GM12878 (cell line): ENCODE data around the gene CNTLN. TPM values are rescaled to one million over a fixed set of nuclear protein-coding genes. Genes with fewer than 3 reads are reported as not detected.

Experiments
- ATAC-seq: fragments of 200-7000 bp; cut with Tn5 transposase; 3 replicates; pipeline ENCODE4 v1.9.1; 2020; ENCODE audit warnings: mild to moderate bottlenecking, moderate library complexity
- BruUV-seq: library from RNA; stranded (reverse); fragments of 400-500 nt; replicated peaks from 2 replicates; lab custom pipeline; 2021; lab: Mats Ljungman, UMichigan
- CTCF ChIA-PET: fragments of 300-600 bp; sonication (Branson Sonifier 250); formaldehyde crosslinking; extraction: SDS; loops from one replicate; lab custom pipeline; 2021; ENCODE audit warnings: inconsistent platforms; lab: Yijun Ruan, JAX
- POLR2A ChIA-PET: fragments of 350-600 bp; formaldehyde crosslinking; extraction: SDS; loops from one replicate; lab custom pipeline; 2021; ENCODE audit warnings: inconsistent platforms; lab: Charles Lee
- RAD21 ChIA-PET: fragments of 300-600 bp; sonication (Branson Sonifier 250); formaldehyde crosslinking; loops from one replicate; lab custom pipeline; 2023; ENCODE audit warnings: antibody characterized with exemption; ENCODE audit not compliant: unreplicated experiment; lab: Charles Lee
- SMC1A ChIA-PET: fragments of 300-600 bp; sonication (Branson Sonifier 250); formaldehyde crosslinking; loops from one replicate; lab custom pipeline; 2023; ENCODE audit not compliant: unreplicated experiment, uncharacterized antibody; lab: Charles Lee
- DNase-seq: peaks from one replicate; pipeline ENCODE4 v3.0.0-alpha.2; 2011; ENCODE audit warnings: low read depth, low spot score
- FAIRE-seq: peaks from 3 replicates; lab custom pipeline; 2011; peaks lifted over from hg19 to GRCh38; lab: Jason Lieb, UNC
- H2AFZ ChIP-seq: 2 replicates; pipeline ENCODE4 v1.6.0; 2011; ENCODE audit warnings: low read depth, low read length, control low read depth; ENCODE audit not compliant: control insufficient read depth
- H3K27ac ChIP-seq: 2 replicates; pipeline ENCODE4 v1.5.1; 2011; ENCODE audit warnings: control low read depth; ENCODE audit not compliant: control insufficient read depth, insufficient read depth
- H3K27me3 ChIP-seq, 2 experiments: replicated peaks in 1 of 2; 2 replicates each; pipeline versions ENCODE4 v1.6.0 to v1.6.1; 2011; ENCODE audit warnings: low read length in 1 of 2; ENCODE audit not compliant: control insufficient read depth in 2 of 2, insufficient read depth in 2 of 2
- H3K36me3 ChIP-seq, 2 experiments: 2 replicates each; pipeline ENCODE4 v1.5.1; 2011; ENCODE audit warnings: low read length in 1 of 2; ENCODE audit not compliant: control insufficient read depth in 2 of 2, insufficient read depth in 2 of 2
- H3K4me1 ChIP-seq: 2 replicates; pipeline ENCODE4 v1.6.1; 2011; ENCODE audit warnings: mild to moderate bottlenecking, low read length, moderate library complexity, mixed read lengths; ENCODE audit not compliant: control insufficient read depth, insufficient read depth
- H3K4me2 ChIP-seq: 2 replicates; pipeline ENCODE4 v1.6.0; 2011; ENCODE audit warnings: control low read depth; ENCODE audit not compliant: control insufficient read depth, insufficient read depth
- H3K4me3 ChIP-seq: fragments of 200-600 bp; sonication (generic); 2 replicates; pipeline ENCODE4 v1.5.1; 2016
- H3K79me2 ChIP-seq: 2 replicates; pipeline ENCODE4 v1.6.0; 2011; ENCODE audit warnings: low read length; ENCODE audit not compliant: control insufficient read depth, insufficient read depth
- H3K9ac ChIP-seq: 2 replicates; pipeline ENCODE4 v1.8.0; 2011; ENCODE audit warnings: low read length, control low read depth, mixed read lengths; ENCODE audit not compliant: control insufficient read depth, insufficient read depth
- H3K9me3 ChIP-seq: replicated peaks from 3 replicates; pipeline ENCODE4 v1.5.1; 2011; ENCODE audit warnings: mild to moderate bottlenecking, low read length; ENCODE audit not compliant: control insufficient read depth, insufficient read depth
- H4K20me1 ChIP-seq: 2 replicates; pipeline ENCODE4 v1.6.0; 2011; ENCODE audit not compliant: control insufficient read depth, insufficient read depth
- BHLHE40 ChIP-seq, 2 experiments: fragments of 450-650 bp in 1 of 2; IDR thresholded peaks; 2 replicates each; pipeline ENCODE4 v1.6.1; 2011 to 2017; ENCODE audit warnings: low read depth in 2 of 2, borderline replicate concordance in 1 of 2, improper control_type of control experiment in 1 of 2, low read length in 1 of 2, mild to moderate bottlenecking in 1 of 2
- CHD1 ChIP-seq: IDR thresholded peaks from 2 replicates; pipeline ENCODE4 v1.6.1; 2012; ENCODE audit warnings: low read depth, low read length, improper control_type of control experiment
- NFYA ChIP-seq: IDR thresholded peaks from 2 replicates; pipeline ENCODE4 v1.6.1; 2011; ENCODE audit warnings: low read depth, mild to moderate bottlenecking, low read length, improper control_type of control experiment, borderline replicate concordance
- NR2F1 ChIP-seq: fragments of 450-650 bp; conservative IDR thresholded peaks from 2 replicates; pipeline ENCODE4 v1.6.1; 2017; ENCODE audit warnings: mild to moderate bottlenecking
- PAX5 ChIP-seq: IDR thresholded peaks from 2 replicates; pipeline ENCODE4 v1.6.1; 2011; ENCODE audit warnings: low read depth, low read length, borderline replicate concordance
- TARDBP ChIP-seq: IDR thresholded peaks from 2 replicates; pipeline ENCODE4 v1.6.1; 2016; ENCODE audit warnings: borderline replicate concordance
- ZNF207 ChIP-seq: fragments of 450-650 bp; IDR thresholded peaks from 2 replicates; pipeline ENCODE4 v1.6.1; 2014; ENCODE audit warnings: antibody characterized with exemption, mild to moderate bottlenecking, borderline replicate concordance
- ZSCAN29 ChIP-seq: fragments of 450-650 bp; IDR thresholded peaks from 2 replicates; pipeline ENCODE4 v1.6.1; 2017; ENCODE audit warnings: mild to moderate bottlenecking, moderate library complexity
- WGBS: methylation state at CpG from one replicate; pipeline ENCODE4 v1.1.6; 2016; ENCODE audit warnings: low lambda C conversion rate; ENCODE audit not compliant: insufficient replicate concordance, insufficient coverage; ENCODE audit errors: missing lambda C conversion rate; 5-methylcytosine and 5-hydroxymethylcytosine counted together
- in situ Hi-C: fragments of 300-500 bp; cut with MboI; formaldehyde crosslinking; loops from 9 replicates; pipeline ENCODE4 v1.14.3; 2018; ENCODE audit warnings: mixed read lengths
- intact Hi-C: fragments of 100-400 bp; cut with micrococcal nuclease; formaldehyde crosslinking; loops from one replicate; pipeline ENCODE4 v1.14.2; 2022; ENCODE audit not compliant: unreplicated experiment
- polyA plus RNA-seq, 11 experiments: library from polyadenylated mRNA; depleted of rRNA in 4 of 11; unstranded in 6 of 11; stranded (reverse) in 5 of 11; fragments of >200 nt; fragmentation: Nextera tagmentation in 4 of 11; fragmentation: Illumina TruSeq in 1 of 11; extraction: Ambion mirVana in 4 of 11; extraction: Trizol in 1 of 11; gene quantifications; 1 replicate in 1 of 11; 2 replicates in 10 of 11; pipeline versions ENCODE4 v1.2.1 to v1.2.3, GENCODE V29; 2011 to 2016; ENCODE audit warnings: inconsistent platforms in 2 of 11, missing spikeins in 2 of 11, low read depth in 1 of 11
- total RNA-seq, 4 experiments: library from RNA; depleted of rRNA in 3 of 4; stranded (reverse); fragments of >200 nt in 3 of 4; fragmentation: Illumina TruSeq in 1 of 4; extraction: Trizol in 1 of 4; gene quantifications; 2 replicates each; pipeline versions ENCODE4 v1.2.1 to v1.2.3, GENCODE V29; 2013 to 2021
- TF ChIP-seq, protein P1 (sequence below): fragments of 450-650 bp; IDR thresholded peaks from 2 replicates; pipeline ENCODE4 v1.6.1; 2017; ENCODE audit warnings: mild to moderate bottlenecking, moderate library complexity
- TF ChIP-seq, protein P2 (sequence below): fragments of 450-650 bp; formaldehyde crosslinking; IDR thresholded peaks from 2 replicates; pipeline ENCODE4 v1.5.0; 2022; ENCODE audit warnings: mild to moderate bottlenecking, missing genetic modification characterization

Gene CNTLN
- total and polyA plus RNA-seq, 10 of the 15 experiments (the other 5 are each of a cell fraction or from before 2014, with no cell fraction given), result 0.01 to 7.0 (median 0.03) TPM; not detected in 4

- in situ Hi-C loops, result no loop called here
- ChIA-PET SMC1A (no interaction called here), RAD21 (no interaction called here), POLR2A (no interaction called here), CTCF (no interaction called here)
- Histone ChIP-seq H4K20me1 (no peaks in the 10 kb centered on the region), H2AFZ (no peak overlapping the region), H3K4me2 (no peak overlapping the region), H3K9ac (no peak overlapping the region), H3K4me1 (no peaks in the 10 kb centered on the region), H3K9me3 (no peaks in the 10 kb centered on the region), H3K27me3 (no peaks in the 10 kb centered on the region), H3K79me2 (no peaks in the 10 kb centered on the region), H3K36me3 (no peaks in the 10 kb centered on the region), H3K4me3 (no peak overlapping the region), H3K27ac (no peak overlapping the region)
- 55% methylated on average over 5 of the region's 5 CpGs for WGBS
- no peak for ATAC-seq
- no peak for DNase-seq
- TF ChIP-seq, protein P1, sequence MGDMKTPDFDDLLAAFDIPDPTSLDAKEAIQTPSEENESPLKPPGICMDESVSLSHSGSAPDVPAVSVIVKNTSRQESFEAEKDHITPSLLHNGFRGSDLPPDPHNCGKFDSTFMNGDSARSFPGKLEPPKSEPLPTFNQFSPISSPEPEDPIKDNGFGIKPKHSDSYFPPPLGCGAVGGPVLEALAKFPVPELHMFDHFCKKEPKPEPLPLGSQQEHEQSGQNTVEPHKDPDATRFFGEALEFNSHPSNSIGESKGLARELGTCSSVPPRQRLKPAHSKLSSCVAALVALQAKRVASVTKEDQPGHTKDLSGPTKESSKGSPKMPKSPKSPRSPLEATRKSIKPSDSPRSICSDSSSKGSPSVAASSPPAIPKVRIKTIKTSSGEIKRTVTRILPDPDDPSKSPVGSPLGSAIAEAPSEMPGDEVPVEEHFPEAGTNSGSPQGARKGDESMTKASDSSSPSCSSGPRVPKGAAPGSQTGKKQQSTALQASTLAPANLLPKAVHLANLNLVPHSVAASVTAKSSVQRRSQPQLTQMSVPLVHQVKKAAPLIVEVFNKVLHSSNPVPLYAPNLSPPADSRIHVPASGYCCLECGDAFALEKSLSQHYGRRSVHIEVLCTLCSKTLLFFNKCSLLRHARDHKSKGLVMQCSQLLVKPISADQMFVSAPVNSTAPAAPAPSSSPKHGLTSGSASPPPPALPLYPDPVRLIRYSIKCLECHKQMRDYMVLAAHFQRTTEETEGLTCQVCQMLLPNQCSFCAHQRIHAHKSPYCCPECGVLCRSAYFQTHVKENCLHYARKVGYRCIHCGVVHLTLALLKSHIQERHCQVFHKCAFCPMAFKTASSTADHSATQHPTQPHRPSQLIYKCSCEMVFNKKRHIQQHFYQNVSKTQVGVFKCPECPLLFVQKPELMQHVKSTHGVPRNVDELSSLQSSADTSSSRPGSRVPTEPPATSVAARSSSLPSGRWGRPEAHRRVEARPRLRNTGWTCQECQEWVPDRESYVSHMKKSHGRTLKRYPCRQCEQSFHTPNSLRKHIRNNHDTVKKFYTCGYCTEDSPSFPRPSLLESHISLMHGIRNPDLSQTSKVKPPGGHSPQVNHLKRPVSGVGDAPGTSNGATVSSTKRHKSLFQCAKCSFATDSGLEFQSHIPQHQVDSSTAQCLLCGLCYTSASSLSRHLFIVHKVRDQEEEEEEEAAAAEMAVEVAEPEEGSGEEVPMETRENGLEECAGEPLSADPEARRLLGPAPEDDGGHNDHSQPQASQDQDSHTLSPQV, result no peak
- no peak for TF ChIP-seq ZNF207
- no TSS peak for BruUV-seq
- intact Hi-C loops, result no loop called here
- FAIRE-seq, result no peak
These were observed 46.3 kb upstream of the CNTLN start for GRCh38 chr9:17088566-17088965.

- ChIA-PET SMC1A (no interaction called here), POLR2A (no interaction called here), RAD21 (no interaction called here), CTCF (no interaction called here)
- in situ Hi-C loops, result loop anchor here (5.0 kb wide), 1 partner anchor 48 kb away; no protein-coding TSS in a partner anchor
- Histone ChIP-seq H3K27ac (no peak overlapping the region), H3K4me1 (no peaks in the 10 kb centered on the region), H3K79me2 (no peaks in the 10 kb centered on the region), H3K9ac (no peak overlapping the region), H3K36me3 (no peaks in the 10 kb centered on the region), H3K4me3 (no peak overlapping the region), H3K4me2 (no peak overlapping the region), H4K20me1 (no peaks in the 10 kb centered on the region), H3K9me3 (no peaks in the 10 kb centered on the region), H3K27me3 (no peaks in the 10 kb centered on the region), H2AFZ (no peak overlapping the region)
- 0% methylated on average over 1 of the region's 1 CpG for WGBS
- intact Hi-C loops, result no loop called here
- ATAC-seq (no peak), FAIRE-seq (no peak), DNase-seq (no peak)
- BruUV-seq, result no TSS peak
- TF ChIP-seq ZSCAN29, result no peak
- no peak for TF ChIP-seq PAX5
- TF ChIP-seq CHD1, result no peak
- TF ChIP-seq NFYA, result no peak
- no peak for TF ChIP-seq BHLHE40 (IDR thresholded peaks at IDR 0.05; ENCODE audit: borderline replicate concordance in 1 of 2, low read depth in 2 of 2, low read length in 1 of 2)
- no peak for TF ChIP-seq NR2F1
- TF ChIP-seq TARDBP, result no peak
- TF ChIP-seq, protein P2, sequence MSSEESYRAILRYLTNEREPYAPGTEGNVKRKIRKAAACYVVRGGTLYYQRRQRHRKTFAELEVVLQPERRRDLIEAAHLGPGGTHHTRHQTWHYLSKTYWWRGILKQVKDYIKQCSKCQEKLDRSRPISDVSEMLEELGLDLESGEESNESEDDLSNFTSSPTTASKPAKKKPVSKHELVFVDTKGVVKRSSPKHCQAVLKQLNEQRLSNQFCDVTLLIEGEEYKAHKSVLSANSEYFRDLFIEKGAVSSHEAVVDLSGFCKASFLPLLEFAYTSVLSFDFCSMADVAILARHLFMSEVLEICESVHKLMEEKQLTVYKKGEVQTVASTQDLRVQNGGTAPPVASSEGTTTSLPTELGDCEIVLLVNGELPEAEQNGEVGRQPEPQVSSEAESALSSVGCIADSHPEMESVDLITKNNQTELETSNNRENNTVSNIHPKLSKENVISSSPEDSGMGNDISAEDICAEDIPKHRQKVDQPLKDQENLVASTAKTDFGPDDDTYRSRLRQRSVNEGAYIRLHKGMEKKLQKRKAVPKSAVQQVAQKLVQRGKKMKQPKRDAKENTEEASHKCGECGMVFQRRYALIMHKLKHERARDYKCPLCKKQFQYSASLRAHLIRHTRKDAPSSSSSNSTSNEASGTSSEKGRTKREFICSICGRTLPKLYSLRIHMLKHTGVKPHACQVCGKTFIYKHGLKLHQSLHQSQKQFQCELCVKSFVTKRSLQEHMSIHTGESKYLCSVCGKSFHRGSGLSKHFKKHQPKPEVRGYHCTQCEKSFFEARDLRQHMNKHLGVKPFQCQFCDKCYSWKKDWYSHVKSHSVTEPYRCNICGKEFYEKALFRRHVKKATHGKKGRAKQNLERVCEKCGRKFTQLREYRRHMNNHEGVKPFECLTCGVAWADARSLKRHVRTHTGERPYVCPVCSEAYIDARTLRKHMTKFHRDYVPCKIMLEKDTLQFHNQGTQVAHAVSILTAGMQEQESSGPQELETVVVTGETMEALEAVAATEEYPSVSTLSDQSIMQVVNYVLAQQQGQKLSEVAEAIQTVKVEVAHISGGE (CRISPR knock-in tag), result no peak
These were observed 44.8 kb upstream of the CNTLN start for GRCh38 chr9:17090041-17090440.
